HG03432 (cell line): Measurements from ENCODE around the gene ZEB2.

Experiments used
- ATAC-seq: cut with Tn5 transposase; IDR thresholded peaks from one replicate; pipeline ENCODE4 v1.9.1; 2021; ENCODE audit warnings: mild to moderate bottlenecking, moderate library complexity; ENCODE audit not compliant: unreplicated experiment

Gene ZEB2

DNA sequence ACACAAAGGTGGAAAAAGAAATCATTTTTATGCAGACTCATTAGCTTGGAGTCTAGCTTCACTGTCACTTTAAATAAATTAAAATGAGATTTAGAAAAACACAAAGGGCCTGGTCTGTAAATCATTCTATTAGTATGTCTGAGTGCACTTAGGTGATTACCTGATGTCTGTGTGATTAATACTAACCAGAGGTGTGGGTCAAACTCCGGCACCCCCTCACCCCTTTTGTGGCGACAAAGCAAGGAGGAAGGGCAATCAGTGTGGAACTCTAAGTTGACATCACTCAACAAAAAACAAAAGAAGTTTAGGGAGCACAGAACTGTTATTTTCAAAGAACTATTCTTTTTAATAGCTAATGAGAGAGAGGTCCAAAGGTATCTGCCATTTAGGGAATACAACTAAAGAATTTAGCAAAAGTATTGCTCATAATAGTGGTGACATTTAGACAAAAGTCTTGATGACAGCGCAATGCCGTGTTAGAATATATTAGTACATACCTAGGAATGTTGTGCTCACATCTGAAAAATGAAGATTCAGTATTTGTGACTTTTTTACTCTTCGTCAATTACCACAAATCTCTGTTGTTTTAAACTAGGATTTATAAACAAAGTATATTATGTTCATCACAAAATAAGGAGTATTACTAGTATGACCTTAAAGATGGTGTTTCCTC lies 66.3 kb downstream of the ZEB2 start:
- no peak for ATAC-seq

- no peak for ATAC-seq
These were observed 67.0 kb downstream of the ZEB2 start for GRCh38 chr2:144452989-144453336.

- ATAC-seq, result no peak
These were observed 67.5 kb downstream of the ZEB2 start for GRCh38 chr2:144452169-144452988.

- no peak for ATAC-seq
These were observed 68.5 kb downstream of the ZEB2 start for GRCh38 chr2:144451443-144451842.

DNA sequence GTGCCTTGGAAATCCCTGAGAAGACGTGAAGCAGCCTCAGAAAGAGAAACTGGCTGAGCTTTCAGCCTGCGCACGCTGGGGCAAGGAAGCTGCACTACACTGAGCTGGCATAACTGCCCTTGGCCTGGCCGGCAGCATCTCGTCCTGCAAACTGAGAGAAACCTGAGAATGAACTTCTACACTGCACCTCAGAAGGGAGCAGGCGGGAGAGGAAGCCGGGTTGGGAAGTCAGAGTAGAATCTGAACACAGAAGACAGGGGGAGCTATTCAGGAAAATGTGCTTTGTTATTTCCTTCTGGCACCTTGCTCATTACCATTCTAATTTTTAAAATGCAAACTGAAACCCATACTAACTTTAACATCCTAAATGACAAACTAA lies 70.9 kb downstream of the ZEB2 start:
- ATAC-seq, result peak; percentile 67

DNA sequence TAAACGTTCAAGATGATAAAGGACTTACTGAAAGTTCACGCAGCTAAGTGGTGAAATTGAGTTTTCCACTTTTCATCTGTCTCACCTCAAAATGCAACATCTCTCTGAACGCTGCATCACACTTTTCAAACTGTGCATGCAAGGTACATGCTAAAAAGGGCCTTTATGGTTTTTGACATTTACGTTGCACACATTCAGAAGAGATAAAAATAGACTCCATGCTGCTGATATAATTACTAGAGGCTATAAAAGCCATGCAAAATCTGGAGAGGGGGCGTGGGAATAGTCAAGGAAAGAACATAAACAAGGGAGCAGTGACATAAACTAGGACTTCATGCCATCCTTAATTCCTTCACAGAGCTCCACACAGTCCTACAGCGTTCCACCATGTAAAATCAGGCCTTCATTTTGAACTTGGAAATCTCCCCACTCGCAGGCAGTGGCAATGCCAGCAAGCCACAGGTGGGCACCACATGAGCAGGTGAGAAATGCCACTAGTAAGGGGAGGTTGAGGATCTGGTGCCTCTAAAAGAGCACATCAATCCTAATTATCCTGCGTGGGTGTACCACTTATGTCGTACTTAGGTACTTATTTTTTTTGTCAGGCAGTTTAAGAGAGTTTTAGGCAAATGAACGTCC lies 71.4 kb downstream of the ZEB2 start:
- ATAC-seq, result no peak

GRCh38 chr2:144447535-144447934 lies 72.4 kb downstream of the ZEB2 start:
- ATAC-seq, result no peak

GRCh38 chr2:144446136-144446535 lies 73.8 kb downstream of the ZEB2 start:
- ATAC-seq, result no peak

DNA sequence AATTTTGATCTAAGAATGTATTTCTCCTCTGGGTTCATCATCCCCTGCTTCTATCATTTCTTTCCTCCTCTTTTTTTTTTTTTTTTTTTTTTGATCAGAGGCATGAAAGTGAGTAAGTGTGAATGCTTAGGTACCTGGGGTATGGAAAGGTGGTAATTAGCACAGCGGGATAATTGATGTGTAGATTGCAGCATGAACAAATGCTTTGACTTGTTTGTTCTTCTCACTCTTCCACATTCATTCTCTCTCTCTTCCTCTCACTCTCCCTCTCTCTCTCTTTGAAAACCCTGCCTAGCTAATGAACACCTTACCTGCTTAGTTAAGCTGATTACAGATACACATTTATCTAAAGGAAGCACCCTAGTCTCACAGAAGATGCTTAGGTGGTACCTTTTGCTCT lies 74.7 kb downstream of the ZEB2 start:
- no peak for ATAC-seq

GRCh38 chr2:144443837-144444817 lies 75.8 kb downstream of the ZEB2 start:
- no peak for ATAC-seq

GRCh38 chr2:144441711-144442141 lies 78.2 kb downstream of the ZEB2 start:
- no peak for ATAC-seq

DNA sequence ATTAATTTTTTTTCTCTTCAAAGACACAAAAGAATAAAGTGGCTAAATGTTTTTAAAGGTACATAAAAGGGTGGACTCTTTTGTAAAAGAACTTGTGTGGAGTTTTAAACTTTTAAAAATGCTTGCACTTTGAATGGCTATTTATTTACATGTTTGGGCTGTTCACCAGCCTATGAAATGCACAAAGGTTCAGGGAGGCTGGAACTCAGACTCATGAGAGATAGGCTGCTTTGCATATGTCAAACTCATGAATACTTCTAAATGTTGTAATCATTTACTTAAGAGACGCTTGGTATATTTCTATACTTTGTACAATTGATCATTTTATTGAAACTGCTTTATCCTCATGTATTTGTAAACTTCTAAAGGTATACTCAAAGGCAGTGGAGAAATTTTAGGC lies 79.9 kb downstream of the ZEB2 start:
- ATAC-seq, result no peak

DNA sequence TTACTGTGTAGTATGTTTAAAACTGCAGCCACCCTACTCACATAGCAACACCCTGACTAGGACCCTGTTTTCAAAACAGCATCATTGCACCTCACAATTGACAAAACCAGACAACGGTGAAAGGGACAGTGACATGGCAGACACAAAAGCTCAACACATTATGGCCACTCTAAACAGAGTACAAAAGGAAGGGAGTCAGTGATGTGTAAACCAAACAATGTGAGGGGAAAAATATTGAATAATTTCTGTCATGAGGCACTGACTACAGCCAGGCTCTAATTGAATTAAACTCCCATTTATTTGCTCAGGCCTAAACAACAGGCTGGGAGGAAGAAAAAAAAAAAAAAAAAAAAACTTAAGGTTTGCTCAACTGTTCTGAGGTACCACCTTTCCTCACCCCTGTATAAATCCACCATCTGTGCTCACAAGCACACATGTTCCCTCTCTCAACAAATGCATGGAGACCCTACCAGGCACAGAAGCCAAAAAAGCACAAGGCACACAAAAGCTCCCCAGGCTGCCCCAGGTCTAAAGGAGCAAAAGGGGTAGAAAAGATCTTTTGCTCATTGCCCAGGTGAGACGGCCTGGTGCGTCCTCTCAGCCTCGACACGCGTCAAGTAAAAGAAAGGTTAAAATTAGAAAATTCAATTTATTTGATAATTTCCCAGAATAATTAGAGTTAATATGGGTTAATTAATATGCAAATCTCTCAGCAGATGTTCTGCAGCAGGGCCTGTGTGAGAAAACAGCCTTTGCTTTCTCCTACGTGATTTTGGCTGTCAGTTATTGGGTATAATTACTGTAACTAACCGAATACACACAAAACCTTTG lies 80.9 kb downstream of the ZEB2 start:
- no peak for ATAC-seq

- no peak for ATAC-seq
These were observed 82.3 kb downstream of the ZEB2 start for GRCh38 chr2:144437636-144438035.

- no peak for ATAC-seq
These were observed 85.3 kb downstream of the ZEB2 start for GRCh38 chr2:144434425-144435222.

- ATAC-seq, result no peak
These were observed 87.0 kb downstream of the ZEB2 start for GRCh38 chr2:144432921-144433320.

DNA sequence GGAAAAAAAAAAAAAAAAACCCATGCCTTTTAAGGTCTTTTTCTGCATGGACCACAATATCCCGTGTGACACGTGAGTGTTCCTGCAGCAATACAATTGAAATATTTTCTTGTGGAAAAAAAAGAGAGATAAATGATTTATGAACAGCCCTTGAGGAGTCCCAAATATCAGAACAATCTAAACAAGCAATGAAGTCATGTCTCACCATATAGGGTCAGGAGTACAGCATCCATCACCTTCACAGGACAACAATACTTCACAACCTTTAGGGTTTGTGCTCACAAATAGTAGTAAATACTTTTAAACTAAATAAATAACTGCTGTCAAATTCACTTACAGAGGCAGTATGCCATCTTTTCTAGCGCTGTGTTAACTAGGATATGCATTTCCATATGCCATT lies 87.9 kb downstream of the ZEB2 start:
- no peak for ATAC-seq

GRCh38 chr2:144431392-144431783 lies 88.5 kb downstream of the ZEB2 start:
- ATAC-seq, result peak; percentile 33

- peak; percentile 97 for ATAC-seq
These were observed 89.1 kb downstream of the ZEB2 start for GRCh38 chr2:144430722-144431391.
